ENCODE results near the gene CDC25B. TPM values are rescaled to one million over a fixed set of nuclear protein-coding genes. Genes with fewer than 3 reads are reported as not detected.

The CDC25B gene
- total and polyA plus RNA-seq, 2 of the 13 experiments (the other 11 are each of a cell fraction or from before 2014, with no cell fraction given), result 14.5 to 19.4 TPM

- TF ChIP-seq SNAPC4 (CRISPR knock-in tag; IDR thresholded peaks at IDR 0.05) (no peak; the same call in none of the 2 replicates), AGO1 (IDR thresholded peaks at IDR 0.05; ENCODE audit: low read depth, low read length, poor library complexity, severe bottlenecking) (no peak), FOXA3 (CRISPR knock-in tag; IDR thresholded peaks at IDR 0.05) (no peak), ZFP82 (CRISPR knock-in tag; IDR thresholded peaks at IDR 0.05; ENCODE audit: borderline replicate concordance) (no peak; the same call in 1 of the 2 replicates), RAD21 (CRISPR knock-in tag; IDR thresholded peaks at IDR 0.05) (no peak), DMAP1 (CRISPR knock-in tag; IDR thresholded peaks at IDR 0.05) (no peak), ZSCAN21 (CRISPR knock-in tag; IDR thresholded peaks at IDR 0.05; ENCODE audit: borderline replicate concordance) (no peak), SMARCC2 (IDR thresholded peaks at IDR 0.05) (no peak), ZNF207 (IDR thresholded peaks at IDR 0.05; ENCODE audit: borderline replicate concordance) (no peak), CHD4 (IDR thresholded peaks at IDR 0.05; ENCODE audit: borderline replicate concordance, low read length) (0 out of 2 replicates have a peak, but pooled peaks have one; percentile 64), CREBL2 (CRISPR knock-in tag; IDR thresholded peaks at IDR 0.05; ENCODE audit: borderline replicate concordance) (no peak; the same call in 1 of the 2 replicates), ZNF33A (CRISPR knock-in tag; IDR thresholded peaks at IDR 0.05; ENCODE audit: borderline replicate concordance) (0 out of 2 replicates have a peak, but pooled peaks have one; percentile 13), MTF2 (CRISPR knock-in tag; IDR thresholded peaks at IDR 0.05; ENCODE audit: borderline replicate concordance) (no peak; the same call in 1 of the 2 replicates), ZNF720 (CRISPR knock-in tag; IDR thresholded peaks at IDR 0.05) (no peak), SYNCRIP (IDR thresholded peaks at IDR 0.05; ENCODE audit: insufficient read depth, low read depth, low read length) (no peak), ZNF383 (CRISPR knock-in tag; IDR thresholded peaks at IDR 0.05; ENCODE audit: borderline replicate concordance) (no peak), ZNF773 (CRISPR knock-in tag; IDR thresholded peaks at IDR 0.05; ENCODE audit: borderline replicate concordance) (0 out of 2 replicates have a peak, but pooled peaks have one; percentile 93), ZBTB39 (CRISPR knock-in tag; IDR thresholded peaks at IDR 0.05) (no peak), ZNF138 (CRISPR knock-in tag; IDR thresholded peaks at IDR 0.05; ENCODE audit: low read depth) (0 out of 2 replicates have a peak, but pooled peaks have one; percentile 37), E2F2 (CRISPR knock-in tag; IDR thresholded peaks at IDR 0.05; ENCODE audit: borderline replicate concordance) (peak; percentile 86; the same call in 1 of the 2 replicates), ZNF496 (CRISPR knock-in tag; IDR thresholded peaks at IDR 0.05; ENCODE audit: insufficient replicate concordance) (no peak)
Measured at GRCh38 chr20:3846378-3846739, 50.2 kb downstream of the CDC25B start (continued).

All from HepG2 (cell line).